NCI-H2029 treated with DMSO at 0.1 percent for 48 hours (cell line): ENCODE data around the gene NRF1.
"Not testable (repeated sequence)": the region's sequence is repeated elsewhere in the genome, so short reads cannot be mapped to it uniquely, and the experiment has no call there.

Source experiments
- DNase-seq: peaks from one replicate; lab custom pipeline; 2025; lab: John Stamatoyannopoulos, UW

NRF1 gene

DNA sequence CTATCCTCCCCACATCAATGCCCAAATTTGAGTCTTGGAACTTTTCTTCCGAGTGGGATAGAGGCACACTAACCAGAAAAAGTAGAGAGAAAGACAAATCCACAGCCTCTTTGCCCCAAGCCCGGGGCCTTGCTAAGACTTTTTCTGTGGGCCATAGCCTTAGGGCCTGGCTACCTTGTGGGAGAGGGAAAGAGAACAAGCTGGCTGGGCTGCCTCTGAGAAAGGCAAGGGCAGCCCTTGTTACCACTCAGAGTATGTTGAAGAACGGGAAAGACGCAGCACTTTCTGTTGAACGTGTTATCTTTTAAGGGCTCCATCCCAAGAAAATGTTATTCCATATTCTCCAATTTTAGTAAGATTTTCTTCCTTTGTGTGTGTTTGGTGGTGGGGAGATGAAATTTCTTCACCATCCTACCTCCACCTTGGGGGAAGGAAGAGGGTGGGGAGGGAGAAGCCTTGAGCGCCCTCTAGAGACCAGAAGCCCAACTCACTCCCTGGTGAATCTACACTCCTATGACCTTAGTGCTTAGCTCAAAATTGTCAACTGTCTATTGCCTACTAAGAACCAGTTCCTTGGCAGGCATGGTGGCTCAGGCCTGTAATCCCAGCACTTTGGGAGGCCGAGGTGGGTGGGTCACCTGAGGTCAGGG lies 3.9 kb upstream of the NRF1 start:
- DNase-seq = no peak

DNA sequence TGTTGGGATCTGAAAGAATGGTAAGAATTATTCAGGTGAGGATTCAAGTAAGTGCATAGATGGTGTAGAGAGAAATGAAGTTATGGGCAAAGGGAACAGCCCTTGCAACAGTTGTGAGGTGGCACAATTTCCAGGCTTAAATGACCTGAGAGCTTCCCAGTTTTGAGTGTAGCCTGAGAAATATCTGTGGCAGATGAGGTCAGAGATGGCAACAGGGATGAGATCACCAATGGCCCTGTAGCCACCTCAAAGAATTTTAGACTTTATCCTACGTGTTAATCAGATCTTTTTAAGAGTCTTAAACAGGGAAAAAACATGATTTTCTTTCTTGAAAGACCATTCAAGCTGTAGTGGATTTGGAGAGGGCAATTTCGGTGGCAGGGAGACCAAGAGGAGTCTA lies 1.9 kb upstream of the NRF1 start:
- no peak for DNase-seq

DNA sequence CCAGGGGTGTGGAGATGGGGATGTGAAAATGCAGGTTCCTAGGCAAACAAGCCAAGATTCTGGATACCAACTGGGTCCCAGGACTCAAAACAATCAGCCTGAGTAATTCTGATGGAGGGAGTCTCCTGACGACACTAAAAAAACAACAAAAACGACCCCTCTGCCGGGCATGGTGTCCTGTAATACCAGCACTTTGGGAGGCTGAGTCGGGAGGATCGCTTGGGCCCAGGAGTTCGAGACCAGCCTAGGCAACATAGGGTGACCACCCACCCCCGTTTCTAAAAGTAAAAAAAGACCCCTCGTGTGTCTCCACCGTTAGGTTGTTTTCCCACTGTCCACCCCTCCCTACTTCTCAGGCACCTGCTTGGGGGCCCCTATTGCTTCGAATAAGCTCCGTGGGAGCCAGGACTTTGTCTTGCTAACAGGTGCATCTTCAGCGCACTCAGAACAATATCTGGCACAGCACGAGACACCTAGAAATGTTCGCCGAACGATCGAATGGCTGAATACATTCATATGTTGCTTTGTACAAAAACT lies 743 bp upstream of the NRF1 start:
- DNase-seq = no peak

DNA sequence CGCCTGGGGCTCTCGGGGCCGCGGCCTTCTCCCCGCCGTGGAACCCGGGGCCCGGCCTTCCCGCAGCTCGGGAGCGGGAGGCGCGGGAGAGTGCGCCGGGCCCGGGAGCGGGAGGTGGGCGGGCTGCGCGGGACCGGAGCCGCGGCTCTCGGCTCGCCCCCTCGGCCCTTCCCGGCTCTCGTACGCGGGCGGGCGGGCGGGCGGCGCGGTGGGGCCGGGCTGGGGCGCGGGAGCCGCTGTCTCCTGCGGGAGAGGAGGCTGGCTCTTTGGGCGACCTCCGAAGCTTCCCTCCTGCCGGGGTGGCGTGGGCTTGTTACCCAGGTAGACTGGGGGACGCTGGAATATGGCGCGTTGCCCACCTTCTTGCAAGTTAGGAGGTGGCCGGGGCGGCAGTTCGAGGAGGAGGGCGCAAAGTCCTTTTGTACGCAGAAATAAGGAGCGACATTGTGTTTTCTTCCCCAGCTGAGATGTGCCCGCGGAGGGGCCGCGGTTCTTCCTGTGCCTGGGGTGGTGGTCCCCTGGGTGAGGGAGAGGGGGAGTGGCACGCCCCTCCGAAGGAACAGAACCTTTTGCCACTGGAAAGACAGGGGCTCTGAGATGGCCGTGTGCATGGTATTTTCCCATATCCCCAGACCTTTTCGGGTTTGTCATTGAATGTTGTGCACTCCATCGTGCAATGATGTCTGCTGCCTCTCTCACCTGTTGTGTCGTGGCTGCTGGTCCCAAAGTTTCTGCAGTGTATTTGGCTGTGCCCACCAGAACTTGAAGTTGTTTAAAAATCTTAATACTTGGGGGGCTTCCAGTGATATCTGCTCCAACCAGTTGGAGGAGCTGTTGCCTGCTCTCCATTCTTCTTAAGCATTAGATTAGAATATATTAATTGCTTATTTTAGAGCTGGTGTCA lies 844 bp downstream of the NRF1 start:
- no peak for DNase-seq

DNA sequence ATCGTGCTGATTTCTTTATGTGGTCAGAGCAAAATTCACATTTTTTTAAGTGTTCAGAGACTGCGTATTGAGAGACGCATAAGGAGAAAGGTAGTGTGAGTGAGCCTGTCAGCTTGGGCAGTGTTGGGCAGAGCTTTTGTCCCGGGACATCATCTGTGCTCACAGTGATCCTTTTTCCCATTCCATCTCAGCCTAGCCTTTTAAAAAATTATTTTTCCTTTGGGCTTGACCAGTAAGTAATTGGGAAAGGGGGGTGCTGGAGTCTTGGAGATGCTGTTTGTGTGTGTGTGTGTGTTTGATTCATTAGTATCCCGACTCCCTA lies 1.5 kb downstream of the NRF1 start:
- no peak for DNase-seq

DNA sequence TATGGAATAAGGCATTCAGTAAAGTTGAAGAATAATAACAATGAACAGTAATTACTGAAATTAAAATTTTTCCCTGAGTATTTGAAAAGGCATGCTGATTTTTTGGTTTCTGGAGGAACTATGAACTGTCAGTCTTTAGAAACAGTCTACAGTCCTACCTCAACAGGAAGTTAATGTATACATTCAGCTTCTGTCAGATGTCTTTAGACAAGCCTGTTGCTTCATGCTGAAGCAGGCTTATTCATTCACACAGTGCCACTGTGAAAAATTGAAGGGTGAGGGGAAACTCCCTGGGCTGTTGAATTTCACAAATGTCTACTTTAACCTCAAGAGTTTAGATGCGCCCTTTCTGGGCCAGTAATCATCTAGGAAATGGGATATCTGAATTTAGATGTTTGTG lies 3.5 kb downstream of the NRF1 start:
- no peak for DNase-seq

DNA sequence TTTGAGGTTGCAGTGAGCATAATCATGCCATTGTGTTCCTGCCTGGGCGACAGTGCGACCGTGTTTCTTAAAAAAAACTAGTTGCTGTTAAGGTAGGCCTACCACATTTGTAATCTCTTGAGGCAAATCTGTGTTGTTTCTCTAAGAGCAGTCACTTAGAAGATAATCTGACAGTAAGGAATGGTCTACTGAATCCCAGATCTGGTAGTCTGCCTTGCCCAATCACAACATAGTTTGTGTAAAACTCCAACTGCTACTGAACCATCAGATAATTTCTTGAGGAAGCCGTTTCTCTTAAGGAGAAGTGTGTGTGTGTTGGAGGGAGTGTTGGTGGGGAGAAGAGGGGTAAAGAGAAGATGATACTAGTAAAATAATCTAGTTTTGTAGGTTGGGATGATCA lies 5.0 kb downstream of the NRF1 start:
- DNase-seq = no peak

DNA sequence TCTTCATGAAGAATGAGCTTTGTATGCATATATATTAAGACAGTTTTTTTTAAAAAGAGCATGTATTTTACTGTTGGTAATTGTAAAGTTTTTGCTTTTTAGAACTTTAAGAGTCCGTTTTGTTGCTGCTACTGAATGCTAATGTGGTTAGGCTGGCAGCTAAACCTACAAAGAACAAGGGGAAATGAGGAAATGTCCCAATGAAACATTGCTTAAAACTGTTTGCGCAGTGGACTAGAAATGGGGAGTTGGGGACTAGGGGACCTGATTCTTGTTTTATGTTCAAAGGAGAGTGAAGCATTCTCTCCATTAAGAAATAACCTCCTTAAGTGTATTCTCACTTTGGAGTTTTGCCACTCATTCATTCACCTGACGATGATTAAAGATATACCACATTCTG lies 5.7 kb downstream of the NRF1 start:
- DNase-seq = no peak

DNA sequence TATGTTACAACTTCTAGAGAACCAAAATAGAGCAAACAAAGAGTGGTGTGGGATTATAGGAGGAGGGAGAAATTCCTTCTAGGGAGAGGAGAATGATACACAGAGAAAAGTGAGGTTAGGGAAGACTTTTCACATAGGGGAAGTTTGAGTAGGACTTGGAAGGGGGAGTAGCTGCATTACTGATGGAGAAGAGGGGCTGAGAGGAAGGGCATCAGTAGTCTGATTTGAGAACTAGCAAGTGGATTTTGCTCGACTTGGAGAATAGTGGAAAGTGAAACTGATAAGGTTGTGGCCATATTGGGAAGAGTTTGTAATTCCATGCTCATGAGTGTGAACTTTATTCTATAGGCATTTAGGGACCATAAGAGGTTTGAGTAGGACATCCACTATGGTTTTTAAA lies 6.1 kb downstream of the NRF1 start:
- DNase-seq = no peak

DNA sequence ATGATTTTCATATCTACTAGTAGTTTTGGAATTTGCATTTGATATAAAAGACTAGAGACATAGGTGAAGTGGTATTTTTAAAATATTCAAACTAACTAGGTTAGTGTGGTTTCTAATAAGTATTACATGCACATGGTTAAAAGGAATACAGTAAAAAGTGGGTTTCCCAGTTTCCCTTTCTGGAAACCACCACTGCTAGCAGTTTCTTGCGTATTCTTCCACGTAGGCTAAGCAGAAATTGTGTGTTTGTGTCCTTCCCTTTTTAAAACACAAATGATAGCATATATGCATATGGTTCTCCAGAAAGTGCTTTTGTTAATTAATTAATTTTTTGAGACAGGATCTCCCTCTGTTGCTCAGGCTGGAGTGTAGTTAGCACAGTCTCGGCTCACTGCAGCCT lies 15.4 kb downstream of the NRF1 start:
- DNase-seq = no peak

DNA sequence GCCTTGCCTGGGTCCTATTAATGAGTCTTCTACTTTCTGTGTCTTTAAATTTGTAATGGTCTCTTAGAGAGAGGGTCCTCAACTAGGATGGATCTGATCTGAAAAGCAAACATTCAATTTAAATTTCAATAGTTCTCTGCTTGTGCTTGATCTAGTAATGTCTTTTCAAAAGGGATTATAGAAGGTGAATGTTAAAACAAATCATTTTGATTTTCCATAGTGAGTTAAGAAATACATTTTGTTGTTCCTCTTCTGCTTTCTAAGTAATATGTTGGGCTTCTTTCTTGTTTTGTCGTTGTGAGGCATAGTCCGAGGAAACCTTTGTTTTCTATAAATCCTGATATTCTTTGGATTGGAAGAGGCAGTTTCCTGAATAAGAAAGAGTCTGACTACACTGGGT lies 18.8 kb downstream of the NRF1 start:
- no peak for DNase-seq

DNA sequence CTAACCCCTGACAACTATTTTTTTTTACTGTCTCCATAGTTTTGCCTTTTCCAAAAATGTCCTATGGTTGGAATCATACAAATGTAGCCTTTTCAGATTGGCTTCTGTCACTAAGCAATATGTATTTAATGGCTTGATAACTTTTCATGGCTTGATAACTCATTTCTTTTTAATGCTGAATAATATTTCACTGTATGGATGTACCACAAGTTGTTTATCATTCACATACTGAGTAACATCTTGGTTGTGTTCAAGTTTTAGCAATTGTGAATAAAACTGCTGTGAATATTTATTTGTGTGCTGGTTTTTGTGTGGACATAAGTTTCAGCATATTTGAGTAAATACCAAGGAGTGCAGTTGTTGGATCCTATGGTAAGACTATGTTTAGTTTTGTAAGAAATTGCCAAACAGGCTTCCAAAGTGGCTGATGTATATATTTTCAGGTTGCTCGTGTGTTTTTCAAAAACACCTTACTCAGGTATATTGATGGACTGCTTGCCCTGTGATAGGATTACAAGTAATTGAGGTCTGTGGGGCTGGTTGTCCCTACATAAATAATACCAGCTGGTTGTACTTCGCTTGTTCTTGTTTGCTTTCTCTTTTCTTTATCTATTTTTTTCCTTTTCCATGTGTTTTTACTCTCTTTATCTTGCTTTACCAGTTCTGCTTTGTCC lies 23.0 kb downstream of the NRF1 start:
- no peak for DNase-seq

DNA sequence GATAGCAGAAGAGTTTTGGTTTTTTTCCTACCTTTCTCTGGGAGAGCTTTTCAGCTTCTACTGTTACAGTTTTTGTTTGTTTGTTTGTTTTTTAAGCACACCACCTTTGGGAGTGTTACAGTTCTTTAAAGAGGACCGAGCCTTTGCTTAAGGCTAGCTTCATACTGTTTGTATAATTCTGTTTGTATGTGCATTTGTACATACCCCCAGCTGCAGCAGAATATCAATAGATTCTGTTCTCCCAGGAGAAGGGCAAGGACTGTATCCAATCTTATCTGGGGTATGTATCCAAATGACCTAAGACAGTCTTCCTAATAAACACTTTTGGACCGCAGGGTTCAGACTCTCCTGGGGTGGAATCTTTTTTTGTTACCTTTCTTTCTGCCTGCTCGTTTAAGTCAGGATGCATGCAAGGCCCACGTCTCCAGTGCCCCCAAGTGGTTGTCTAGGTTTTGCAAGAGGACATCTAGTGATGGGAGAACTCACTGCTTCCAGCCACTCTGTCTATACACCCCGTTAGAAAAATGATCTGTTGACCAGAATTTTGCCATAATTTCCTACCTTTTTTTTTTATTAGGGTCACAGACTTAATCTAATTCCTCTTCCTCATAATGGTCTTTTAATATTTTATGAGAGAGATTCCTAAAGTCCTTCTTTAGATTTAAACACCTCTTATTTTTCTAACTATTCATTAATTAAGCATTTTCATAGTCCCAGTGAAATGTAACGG lies 23.9 kb downstream of the NRF1 start:
- DNase-seq = peak; percentile 64

DNA sequence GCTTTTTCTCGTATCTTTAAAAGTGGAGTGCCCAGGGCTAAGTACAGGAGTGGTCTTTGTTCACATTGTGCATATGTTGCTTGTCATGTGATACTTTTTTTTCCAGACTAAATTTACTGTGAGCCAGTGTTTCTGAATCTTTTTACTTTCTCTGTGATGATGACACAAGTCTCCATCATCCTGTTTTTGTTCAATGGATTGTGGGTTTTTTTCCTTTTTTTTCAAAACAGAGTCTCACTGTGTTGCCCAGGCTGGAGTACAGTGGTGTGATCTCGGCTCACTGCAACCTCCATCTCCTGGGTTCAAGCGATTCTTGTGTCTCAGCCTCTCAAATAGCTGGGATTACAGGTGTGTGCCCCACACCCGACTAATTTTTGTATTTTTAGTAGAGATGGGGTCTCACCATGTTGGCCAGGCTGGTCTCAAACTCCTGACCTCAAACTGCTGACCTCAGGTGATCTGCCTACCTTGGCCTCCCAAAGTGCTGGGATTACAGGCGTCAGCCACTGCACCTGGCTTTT lies 24.6 kb downstream of the NRF1 start:
- not testable (repeated sequence) for DNase-seq

DNA sequence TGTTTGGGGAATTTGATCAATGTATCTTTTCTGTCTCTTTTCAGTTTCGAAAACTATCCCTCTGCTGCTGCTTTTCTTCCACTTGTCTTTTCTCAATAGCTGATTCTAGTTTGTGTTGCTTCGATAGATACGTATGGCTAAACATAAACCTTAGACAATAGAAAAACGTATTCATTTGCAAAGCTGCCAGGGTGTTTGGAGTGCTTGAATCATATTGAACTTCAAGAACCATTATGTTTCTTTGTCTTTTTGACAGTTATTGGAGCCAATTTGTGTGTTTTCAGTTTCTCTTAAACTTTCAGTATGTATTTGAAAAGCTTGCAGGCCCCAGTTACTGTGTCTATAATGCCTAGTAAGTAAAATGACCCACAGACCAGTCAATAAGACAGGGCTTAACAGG lies 25.1 kb downstream of the NRF1 start:
- no peak for DNase-seq

DNA sequence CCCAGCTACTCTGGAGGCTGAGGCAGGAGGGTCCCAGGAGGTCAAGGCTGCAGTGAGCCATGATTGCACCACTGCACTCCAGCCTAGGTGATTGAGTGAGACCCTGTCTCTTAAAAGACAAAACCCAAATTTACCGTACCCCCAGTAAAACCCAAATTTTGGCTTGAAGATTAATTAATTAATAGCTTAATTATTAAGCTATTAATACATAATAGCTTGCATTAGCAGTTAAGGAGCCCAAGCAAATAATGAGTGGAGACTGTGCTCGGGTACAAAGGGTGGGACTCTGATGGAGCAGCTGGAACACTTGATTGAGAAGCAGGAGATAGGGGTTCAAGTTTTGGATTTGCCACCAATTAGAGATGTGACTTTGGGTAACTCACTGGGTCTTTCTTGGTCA lies 28.9 kb downstream of the NRF1 start:
- DNase-seq = no peak

DNA sequence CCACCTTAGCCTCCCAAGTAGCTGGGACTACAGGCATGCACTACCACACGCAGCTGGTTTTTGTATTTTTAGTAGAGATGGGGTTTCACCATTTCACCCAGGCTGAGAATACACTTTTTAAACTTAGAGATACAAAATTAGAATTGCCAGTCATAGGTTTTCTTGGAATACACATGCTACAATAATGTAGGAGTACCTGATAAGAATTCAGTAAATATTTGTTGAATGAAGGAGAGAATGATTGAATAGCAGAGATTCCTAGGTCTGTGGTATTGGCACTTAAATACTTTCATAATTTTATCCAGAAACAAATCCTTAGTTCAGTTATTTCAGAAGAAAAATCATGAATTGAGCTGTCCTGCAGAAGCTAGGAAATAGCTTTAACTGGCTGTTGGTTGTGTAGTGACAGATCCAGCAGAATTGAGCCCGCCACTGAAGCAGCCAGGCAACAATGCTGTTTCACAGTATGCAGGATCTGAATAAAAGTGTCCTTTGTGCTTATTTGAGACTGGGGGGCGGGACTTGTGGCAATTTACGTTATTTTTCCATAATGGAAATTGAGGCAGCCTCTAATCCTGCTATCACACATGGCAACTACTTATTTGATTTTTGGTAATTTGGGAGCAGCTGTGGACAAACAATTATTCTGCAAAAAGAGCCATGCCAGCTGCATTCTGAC lies 31.5 kb downstream of the NRF1 start:
- DNase-seq = no peak

DNA sequence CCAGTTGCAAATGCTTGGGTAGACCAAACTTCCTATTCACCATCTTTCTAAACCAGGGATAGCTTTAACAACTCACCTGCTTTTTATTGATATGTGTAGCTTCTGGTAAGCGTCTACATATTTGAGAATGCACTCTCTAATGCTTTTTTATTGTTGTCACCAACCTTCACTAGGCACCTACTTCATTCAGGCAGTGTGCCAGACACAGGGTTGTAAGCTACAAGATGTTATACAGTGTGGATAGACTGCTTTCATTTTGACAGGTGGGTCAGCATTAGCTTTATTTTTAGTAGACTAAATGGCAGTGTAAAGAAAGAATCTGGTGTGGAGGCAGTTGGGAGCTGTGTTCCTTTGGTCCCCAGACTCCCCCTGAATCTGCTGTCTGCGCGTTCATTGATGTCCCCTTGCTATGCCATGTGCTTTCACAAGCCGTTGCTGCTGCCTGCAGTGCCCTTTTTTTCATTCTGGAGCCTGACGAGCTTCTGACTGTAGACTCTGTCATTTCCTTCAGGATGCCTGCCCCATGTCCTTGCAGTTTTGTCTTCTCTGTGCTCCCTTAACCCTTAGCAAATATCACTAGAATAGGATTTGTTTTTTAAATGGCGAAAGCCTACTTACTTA lies 32.1 kb downstream of the NRF1 start:
- peak; percentile 36 for DNase-seq

DNA sequence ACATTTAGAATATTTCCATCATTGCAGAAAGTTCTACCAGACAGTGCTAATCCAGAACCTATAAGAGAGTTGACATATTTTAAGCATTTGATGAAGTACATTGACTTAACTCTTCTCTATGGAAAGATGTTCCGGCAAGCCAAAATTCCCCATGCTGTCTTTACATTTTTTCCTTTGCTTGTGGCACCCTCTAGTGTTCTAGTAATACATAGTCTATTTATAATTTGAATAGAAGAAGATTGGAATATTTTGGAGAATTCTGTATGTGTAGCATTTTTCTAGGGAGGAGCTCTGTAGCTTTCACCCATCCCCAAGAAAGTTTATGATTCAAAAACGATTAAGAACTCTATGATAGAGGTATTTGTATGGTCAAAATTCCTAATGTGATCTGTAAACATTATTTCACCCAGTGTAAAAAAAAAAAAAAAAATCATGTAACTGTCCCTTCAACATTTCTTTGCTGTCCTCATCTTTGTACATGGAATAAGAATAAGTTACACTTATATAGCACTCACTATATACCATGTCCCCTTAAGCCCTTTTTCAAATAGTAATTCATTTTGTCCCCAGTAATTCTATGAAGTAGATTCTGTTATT lies 33.2 kb downstream of the NRF1 start:
- peak; percentile 34 for DNase-seq

DNA sequence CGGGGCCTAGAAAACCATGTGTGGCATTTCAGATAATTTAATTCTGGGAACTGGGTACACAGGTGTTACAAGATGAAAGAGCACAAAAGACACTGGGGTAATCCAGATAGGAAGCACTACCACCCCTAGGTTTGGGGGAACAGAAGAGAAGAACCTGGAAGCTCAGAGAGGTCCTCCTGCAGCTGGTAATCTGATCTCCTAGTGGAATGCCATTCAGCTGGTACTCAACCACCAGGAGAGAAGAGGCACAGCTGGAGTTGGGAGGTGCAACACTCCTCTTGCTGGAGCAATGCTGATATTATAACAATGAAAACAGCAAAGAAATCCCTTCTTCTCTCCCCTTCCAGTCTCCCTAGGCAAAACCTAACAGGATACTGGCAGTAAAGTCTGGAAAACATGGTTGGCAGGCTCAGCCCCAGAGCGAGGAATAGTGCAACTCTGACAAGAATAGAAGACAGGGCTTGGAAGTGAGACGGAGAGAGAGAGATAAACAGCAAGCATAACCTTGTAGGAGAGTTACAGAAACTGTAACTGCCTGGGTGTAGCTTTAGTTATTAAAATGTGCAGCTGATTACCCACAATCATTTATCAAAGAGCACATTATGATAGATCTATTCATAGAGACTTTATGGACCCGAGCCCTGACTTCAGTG lies 35.0 kb downstream of the NRF1 start:
- DNase-seq = peak; percentile 31
